HG03558 (cell line): ENCODE measurements around the gene AFF3.
"Not testable (repeated sequence)": the region's sequence is repeated elsewhere in the genome, so short reads cannot be mapped to it uniquely, and the experiment has no call there.

ENCODE experiments used
- ATAC-seq: cut with Tn5 transposase; IDR thresholded peaks from one replicate; pipeline ENCODE4 v1.9.1; 2021; ENCODE audit warnings: moderate number of reproducible peaks; ENCODE audit not compliant: unreplicated experiment; ENCODE audit errors: extremely low read depth

AFF3 gene

DNA sequence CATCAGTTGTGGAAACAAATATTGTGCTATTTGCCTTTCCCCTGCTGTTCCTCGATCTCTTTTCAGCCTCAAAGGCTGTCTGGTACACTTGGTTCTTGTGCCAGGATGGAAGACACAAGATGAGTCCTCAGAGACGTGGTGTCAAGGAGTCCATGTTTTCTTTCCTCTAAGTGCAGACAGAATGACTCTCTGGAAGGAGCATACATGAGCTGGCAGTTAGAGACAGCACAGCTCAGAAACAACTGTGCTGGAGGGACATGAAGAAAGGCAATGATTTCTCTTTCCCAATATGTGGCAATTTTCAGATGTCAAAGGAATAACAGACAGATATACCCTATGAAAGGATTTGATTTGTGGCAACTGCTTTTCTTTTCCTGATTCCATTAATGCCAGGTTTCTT lies 162.2 kb downstream of the AFF3 start:
- ATAC-seq: no peak

DNA sequence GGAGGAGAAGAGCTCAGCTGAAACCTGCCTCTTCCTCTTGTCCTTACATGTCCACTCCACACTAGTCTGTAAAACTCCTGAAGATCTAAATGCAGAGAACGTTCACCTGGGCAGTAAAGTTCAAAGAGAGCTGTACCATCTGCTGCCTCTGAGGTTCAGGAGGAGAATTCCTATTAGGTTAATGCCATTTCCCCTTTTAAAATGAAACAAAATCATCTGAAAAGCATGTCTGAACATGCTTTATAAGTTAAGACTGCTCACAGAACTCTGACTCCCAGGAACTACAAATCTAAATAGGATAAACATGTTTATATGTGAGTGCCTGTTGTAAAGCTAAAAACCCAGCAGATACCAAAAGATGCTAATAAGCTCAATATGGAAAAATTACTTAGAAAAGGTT lies 164.4 kb downstream of the AFF3 start:
- no peak for ATAC-seq

DNA sequence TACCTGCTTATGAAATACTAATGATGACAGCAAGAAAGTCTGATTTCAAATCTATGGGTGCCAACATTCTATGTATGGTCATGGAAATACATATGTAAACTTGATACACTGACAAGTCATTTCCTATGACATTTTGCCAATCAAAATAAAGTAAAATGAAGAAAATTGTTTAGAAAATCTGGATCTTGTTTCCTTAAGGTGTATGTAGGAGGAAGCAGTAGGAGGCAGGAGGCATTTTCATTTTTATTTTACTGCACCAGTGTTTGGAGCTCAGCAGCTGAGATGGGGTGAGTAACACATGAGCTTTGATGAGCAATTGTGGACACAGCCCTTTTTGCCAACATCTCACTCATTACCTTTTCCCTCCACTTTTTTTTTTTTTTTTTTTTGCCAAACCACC lies 167.0 kb downstream of the AFF3 start:
- no peak for ATAC-seq

DNA sequence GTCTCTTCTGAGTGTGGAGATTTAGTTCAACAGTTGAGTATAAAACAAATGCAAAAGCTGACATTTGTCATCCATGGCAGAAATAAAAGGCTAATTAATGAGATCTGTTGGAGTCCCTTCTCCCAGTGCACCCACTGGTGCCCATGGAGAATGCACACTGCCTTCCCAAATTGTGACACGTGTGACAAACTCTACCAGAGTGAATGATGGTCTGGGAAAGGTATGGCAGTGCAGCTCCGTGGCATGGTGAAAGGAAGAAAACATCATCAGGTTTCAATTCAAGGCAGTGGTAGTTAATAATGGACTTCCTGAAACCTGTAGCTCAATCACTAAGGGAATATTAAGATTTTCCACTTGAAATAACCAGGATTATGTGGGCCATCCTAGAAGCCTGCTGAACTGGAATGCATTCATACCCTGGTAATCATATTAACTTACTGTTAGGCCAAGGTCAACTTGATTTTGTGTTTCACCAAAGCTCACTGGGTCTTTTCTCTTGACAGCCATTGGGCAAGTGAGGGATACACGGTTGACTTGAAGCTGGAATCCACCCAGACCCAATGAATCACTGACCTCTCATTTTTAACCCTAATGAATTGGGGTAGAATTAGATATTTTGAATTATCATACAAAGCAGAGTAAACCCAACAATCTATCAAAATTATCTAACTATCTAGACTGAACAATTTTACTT lies 167.6 kb downstream of the AFF3 start:
- ATAC-seq: no peak

DNA sequence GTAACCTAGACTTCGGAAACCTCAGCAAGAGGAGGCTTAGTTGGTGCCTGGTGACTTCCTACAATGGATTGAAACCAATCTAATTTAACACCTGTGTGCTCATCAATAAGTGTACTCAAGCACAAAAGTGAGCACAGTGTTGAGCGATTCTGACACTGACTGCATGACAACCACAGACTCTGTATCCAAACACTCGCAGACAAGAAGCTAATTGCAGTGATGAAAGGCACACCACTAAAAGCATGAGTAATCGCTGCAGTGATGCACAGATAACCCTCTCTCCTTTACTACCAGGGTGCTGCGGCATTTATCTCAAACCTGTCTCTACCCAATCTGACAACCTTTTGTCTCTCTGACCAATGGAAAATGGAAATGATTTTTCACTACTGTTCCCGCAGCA lies 168.1 kb downstream of the AFF3 start:
- ATAC-seq: no peak

DNA sequence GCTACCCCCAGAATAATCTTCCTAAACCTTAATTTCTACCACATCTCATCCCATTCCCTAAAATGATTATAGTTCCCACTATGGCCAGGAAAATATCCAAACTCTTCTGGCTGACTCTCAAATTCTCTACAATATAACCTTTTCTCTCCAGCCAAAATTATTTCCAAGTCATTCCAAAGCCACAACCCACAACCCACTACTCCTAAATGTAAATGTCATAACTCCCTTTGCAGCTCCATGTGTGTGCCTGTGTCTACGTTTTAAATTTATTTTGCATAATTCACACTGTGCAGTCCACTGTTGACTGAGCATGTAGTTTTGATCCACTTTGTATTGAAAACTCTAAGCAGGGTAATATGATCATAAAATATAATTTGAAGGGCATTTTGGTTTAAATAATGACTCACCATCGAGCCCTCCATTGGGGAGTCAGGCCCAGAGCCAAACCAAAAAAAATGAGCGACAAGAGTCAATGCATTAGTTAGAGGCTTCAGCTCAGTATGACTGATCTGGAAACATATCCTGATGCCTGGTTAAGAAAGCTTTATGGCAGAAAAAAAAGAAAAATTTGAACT lies 171.0 kb downstream of the AFF3 start:
- no peak for ATAC-seq

DNA sequence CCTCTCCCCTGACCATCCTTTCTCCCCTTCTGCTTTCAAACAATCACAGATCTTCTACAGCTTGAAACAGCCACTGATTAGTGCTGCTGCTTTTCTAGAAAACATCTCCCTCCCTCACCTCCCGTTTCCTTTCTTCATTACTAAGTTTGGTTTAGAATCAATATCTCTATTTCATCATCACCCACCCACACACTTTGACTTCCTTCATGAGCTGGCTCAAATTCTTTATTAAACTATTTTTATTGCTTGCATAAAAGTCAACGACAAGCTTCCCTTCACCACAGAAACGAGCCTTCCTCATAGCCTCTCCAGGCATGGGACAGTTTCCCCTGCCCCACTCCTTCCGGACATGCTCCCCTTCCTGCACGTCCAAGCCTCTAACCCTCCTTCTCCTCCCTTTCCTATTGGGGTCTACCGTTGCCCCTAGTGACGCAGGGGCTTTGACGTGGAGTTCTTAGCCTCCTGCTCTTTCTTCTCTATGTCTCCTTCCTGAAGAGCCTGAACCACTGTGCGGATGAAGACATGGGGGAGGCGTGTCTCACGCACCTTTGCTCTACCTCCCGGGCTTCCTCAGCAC lies 172.0 kb downstream of the AFF3 start:
- no peak for ATAC-seq

DNA sequence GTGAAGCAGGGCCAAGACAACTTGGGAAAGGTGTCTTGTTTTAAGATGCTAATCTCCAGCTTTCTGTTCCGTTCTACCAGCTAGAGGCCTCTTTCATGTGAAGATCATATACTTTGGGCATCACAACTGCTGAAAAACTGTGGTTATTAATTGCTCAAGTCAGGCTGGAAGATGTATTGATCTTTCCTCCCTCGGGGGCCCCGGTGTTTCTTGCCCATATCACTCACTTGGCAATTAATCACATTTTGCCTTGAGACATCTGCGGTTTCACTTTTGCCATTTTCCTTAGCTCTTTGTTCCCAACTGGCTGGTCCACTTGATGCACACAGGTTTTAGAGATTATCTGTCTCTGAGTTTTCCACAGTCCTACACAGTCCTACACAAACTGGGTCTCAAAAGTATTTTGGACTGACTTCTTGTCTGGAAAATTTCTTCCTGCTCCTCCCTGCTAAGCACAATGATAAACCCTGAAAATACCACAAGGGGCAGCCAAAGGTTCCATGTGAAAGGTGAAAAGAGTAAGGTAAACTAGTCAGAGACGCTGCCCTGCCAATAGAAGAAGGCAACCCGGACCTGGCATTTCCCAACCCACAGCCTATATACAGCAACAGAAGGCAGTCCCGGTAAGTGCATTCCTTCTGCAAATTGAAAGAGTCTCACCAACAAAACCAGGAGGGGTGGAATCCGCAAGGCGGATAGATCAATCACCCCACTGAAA lies 181.0 kb downstream of the AFF3 start:
- no peak for ATAC-seq

DNA sequence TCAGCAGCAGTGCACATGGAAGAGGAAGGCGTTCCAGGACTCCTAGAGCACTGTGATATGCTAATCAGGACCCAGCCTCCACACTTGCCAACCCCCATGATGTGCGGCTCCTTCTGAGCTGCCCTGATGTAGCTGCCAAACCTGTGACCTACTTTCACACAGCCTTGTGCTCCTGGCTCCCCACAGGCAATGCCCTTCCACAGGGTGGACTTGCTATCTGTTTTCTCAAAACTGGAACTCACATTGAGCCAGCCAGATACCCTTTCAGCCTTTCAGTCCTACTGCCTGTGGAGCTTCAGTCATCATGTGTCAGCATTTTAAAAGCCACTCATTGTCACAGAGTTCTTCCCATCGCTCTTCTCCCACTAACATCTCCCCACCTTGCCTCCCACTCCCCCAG lies 181.6 kb downstream of the AFF3 start:
- no peak for ATAC-seq

DNA sequence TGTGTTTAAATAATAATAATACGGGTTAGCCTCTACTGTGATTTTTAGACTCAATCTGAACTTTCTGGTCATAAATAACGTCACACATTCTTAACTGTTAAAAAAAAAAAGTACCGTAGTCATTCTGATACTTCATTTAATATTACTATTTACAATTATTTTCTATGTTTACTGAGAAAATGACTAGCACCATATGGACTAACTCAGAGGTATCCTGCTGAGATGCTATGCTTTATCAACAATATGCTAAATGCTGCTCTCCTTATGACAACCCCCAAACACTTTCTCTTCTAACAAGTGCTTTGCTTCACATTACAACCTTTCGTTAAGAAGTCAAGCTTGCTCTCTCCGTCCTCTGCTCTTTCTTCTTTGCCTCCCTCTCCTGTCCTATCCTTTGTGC lies 182.1 kb downstream of the AFF3 start:
- no peak for ATAC-seq

DNA sequence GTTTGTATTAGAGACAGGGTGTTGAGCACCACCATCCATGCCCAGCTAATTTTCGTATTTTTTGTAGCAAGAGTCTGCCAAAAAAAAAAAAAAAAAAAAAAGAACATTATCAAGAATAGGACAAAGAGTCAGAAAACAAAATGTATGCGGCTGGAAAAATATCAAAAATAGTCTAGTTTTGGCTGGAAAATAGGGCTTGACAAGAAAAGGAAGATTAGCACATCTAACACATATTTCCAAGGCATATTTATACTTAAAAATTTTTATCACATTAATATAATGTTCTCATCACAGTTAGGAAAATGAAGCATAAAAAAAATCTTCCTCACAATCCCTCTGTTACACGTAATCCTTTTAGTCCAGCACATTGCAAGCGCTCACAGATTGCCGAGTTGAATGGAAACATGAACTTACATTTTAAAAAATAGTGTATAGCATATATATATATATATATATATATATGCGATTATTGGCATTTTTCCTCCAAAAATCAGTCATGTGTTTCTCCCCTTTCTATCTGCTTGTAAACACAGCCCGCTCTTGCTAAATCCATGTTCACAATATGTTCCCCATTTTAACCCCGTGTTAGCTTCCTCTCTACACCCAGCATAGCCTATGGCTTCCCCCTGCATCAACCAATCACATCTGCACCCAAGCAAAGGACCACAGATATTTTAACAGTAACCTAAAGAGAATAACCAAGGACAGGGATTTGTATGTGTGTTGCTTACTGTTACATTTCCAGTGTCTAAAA lies 183.0 kb downstream of the AFF3 start:
- no peak for ATAC-seq

DNA sequence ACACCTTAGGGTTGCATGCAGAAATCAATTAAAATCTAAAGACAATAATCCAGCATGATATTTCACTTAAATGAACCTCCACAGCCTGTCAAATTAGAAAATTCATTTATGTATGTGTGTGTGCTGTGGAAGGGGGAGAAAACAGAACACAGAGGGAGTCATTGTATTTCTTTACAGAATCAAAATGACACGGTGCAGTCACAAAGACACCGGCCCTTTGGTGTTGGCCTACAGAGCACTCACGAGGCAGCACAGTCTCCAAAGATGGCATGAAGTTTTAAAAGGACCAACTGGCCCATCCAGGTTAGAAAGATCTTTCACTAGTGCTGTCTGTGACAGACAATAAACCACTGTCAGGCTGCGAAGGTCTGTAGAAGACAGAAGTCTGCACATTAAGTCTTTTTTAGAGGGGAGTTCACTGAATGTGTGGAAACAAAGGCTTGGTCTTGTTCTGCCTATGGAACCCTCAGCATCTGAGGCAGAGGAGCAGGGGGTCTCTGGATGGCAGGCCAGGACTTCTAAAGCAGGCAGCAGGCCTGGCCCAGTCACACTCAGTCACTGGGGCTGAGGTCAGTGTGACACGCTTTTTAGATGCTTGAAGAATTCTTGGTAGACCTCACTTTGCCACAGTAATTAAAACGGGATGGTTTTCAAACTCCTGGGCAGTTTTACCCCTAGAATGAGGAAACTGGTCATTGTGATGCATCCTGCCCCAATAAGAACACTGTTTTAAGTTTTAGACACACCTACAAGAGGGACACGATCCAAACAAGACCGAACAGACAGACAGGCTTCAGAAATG lies 184.9 kb downstream of the AFF3 start:
- no peak for ATAC-seq

DNA sequence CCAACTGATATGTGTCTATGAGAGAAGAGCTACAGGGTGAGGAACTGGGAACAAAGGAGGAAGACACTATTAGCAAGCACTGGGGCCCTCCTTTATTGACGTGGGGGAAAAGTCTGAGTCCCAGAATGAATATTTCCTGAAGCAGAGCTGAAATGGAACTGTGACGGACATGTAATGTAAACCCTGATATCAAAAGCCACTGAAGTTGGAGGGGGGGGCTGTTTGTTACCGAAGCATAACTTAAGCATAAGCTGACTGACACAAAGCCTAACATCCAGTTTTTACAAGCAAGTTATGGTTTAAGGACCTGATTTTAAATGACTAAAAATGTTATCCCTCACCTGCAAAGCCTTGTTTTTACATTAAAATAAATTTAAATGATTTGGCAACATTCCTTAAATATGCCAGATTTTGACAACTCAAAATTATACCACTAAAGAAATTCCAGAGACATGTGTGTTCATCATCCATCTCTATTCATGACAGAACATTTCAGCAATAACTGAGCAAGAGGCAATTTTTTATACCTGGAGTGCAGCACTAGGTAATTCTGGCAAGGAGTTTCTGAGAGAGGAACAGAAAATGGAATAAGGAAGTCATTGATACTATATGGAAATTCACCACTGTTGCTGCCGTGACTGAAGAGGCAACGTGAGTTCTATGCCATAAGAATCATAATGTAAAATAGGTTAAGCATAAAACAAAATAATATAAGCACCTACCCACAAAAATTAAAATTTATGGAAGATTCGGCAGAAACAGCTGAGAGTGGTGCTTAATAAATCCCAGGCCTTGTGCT lies 186.0 kb downstream of the AFF3 start:
- ATAC-seq: no peak

DNA sequence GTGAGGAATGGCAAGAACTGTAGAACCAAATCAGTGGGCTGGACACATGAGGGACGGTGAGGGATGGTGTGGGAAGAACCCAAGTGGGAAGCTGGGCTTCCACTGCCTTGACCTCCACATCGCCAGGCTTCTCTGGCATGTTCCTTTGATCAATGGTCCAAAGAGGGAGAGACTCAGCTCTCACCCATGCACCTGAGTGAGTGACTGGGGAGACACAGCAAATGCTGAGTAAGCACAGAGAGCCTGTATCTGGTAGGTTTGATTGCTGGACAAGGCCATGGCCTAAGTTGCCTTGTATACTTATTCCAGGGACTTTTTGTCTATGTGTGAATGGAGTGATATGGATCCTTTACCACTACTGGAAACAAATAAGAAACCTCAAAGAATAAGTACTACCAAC lies 188.6 kb downstream of the AFF3 start:
- no peak for ATAC-seq

DNA sequence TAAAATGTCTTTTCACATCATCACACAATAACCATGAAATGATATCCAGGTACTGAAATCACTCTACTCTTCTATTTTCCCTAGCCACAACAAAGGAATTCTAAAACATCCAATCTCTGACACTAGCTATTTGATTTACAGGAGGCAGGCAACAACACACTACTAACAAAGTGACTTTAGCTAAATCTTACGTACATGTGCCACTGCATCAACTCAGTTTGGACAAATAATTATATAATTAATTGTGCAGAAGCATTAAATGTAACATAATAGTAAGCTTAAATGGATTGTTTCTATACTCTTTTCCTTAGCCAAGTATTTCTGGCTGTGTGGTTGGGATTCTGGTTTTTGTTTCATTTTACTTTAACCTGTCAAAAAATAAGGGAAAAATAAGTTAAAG lies 192.4 kb downstream of the AFF3 start:
- no peak for ATAC-seq

DNA sequence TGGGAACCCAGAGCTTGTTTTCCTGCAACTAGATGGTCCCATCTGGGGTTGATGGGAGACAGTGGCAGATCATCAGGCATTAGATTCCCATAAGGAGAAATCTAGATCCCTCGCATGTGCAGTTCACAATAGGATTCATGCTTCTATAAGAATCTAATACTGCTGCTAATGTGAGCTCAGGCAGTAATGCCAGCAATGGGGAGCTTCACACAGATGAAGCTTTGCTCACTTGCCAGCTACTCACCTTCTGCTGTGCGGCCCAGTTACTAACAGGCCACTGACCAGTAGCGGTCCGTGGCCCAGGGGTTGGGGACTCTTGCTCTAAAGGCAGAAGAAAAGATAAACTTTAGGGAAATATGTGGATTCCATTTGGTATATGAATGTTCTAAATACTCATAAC lies 192.9 kb downstream of the AFF3 start:
- no peak for ATAC-seq

DNA sequence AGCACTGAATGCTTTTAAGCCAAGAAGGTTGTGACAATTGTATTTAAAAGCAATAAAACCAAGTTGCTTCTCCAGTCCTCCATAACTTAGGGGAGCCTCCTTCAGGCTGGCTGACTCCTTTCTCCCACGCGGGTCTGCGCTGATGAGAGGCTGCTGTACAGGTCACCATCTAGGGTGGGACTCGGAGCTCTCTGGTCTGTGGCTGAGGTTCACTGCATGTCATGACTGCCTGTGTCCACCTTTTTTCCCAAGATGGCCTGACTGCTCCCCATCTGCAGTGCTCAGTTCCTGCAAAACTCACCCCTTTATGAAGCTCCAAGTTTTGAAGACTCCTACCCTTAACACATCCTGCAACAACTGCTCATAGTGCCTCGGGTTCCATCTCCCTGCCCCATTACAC lies 194.4 kb downstream of the AFF3 start:
- ATAC-seq: no peak

DNA sequence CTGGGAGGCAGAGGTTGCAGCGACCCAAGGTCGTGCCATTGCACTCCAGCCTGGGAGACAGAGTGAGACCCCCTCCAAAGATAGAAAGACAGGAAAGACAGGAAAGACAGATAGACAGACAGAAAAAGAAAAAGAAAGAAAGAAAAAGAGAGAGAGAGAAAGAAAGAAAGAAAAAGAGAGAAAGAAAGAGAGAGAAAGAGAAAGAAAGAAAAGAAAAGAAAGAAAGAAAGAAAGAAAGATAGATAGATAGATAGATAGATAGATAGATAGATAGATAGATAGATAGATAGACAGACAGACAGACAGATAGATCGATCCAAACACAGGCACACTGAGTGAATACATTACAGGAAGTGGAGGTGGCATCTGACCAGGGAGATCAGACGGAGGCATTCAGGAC lies 195.0 kb downstream of the AFF3 start:
- ATAC-seq: not testable (repeated sequence)

DNA sequence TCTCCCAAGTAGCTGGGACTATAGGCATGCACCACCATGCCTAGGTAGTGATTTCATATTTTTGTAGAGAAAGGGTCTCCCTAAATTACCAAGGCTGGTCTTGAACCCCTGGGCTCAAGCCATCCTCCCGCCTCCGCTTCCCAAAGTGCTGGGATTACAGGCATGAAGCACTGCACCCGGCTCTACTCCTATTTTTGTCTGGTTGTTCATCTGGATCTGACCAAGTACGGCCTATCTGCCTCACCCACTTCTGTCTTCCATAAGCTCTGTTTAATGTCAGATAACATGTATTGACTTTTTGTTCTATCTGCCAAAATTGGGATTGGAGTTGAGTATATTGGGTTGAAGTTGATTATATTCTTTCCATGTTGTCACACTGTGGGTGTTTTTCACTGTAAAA lies 198.4 kb downstream of the AFF3 start:
- ATAC-seq: no peak
